WI38 (cell line): ENCODE data around the gene COL6A2.

Source experiments
- H3K4me3 ChIP-seq: 2 replicates; pipeline ENCODE4 v1.5.1; 2011; ENCODE audit warnings: low read depth, mild to moderate bottlenecking, control low read depth, low read length
- TF ChIP-seq, protein P1 (sequence below): IDR thresholded peaks from 2 replicates; pipeline ENCODE4 v1.5.1; 2012; ENCODE audit warnings: low read depth, mild to moderate bottlenecking, control low read depth, low read length

The COL6A2 gene

GRCh38 chr21:46065215-46065913, 32.5 kb upstream of the COL6A2 start:
- peak overlapping the region; percentile 1; the same call in 1 of the 2 replicates for H3K4me3 ChIP-seq
- TF ChIP-seq, protein P1, sequence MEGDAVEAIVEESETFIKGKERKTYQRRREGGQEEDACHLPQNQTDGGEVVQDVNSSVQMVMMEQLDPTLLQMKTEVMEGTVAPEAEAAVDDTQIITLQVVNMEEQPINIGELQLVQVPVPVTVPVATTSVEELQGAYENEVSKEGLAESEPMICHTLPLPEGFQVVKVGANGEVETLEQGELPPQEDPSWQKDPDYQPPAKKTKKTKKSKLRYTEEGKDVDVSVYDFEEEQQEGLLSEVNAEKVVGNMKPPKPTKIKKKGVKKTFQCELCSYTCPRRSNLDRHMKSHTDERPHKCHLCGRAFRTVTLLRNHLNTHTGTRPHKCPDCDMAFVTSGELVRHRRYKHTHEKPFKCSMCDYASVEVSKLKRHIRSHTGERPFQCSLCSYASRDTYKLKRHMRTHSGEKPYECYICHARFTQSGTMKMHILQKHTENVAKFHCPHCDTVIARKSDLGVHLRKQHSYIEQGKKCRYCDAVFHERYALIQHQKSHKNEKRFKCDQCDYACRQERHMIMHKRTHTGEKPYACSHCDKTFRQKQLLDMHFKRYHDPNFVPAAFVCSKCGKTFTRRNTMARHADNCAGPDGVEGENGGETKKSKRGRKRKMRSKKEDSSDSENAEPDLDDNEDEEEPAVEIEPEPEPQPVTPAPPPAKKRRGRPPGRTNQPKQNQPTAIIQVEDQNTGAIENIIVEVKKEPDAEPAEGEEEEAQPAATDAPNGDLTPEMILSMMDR = no peak

DNA sequence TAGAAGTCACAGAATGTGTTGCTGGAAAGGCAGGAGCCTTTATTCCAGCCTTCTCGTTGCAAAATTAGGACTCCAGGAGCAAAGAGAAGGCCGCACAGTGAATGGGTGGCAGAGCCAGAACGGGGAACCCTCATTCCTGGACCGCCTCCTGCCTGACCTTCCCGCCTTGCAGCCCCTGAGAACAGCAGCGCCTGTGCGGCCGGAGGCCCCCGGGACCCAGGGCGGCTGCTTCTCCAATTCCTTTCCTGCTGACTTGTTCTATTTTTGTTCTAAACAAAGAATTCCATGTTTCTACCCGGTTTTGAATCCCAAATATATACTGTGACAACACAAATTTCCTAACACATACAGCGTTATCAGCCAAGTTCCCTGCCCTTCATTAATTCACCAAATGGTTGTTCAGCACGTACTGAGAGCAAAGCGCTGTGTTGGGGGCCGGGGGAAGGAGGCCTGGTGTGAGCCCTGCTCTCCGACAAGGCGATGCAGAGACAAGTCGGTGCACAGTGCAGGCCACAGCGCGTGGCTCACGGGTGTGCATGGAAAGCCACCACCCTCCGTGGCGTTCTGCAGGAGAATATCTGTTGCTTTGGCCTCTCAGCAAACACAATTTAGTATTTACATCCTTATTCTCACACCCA, 31.9 kb upstream of the COL6A2 start:
- TF ChIP-seq, protein P1 = no peak
- peak overlapping the region; percentile 1; the same call in 1 of the 2 replicates for H3K4me3 ChIP-seq

DNA sequence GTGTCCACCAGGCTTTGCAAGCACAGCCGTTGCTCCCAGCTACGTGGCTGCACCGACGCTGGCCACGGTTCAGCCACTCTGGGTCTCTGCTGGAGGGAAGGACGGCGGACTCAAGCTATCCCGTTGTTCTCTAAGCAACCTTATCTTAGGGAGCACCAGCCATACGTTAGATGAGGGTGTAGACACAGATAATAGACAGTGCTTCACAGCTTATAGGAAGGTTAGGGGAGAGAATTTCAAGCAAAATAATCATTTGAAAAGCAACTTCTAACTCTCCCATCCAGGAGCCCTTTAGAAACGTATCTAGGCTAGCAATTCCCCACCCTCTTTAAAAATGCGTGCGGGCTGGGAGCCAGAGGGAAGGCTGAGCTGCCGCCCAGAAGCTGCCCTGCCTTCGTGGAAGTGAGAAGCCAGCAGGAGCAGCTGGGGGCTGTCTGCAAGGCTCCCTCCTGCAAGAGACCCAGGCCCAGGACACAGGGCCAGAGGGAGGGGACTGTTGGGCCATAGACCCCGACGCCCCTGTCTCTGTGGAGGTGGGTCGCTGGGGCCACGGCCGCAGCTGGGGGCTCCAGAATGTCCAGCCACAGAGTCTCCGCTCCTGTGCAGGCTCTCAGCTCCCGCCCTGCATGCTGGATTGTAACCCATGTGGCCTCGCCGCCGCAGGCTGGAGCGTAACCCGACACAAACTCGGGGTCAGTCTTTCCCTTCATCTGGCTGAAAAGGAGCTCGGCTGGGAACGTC, 31.2 kb upstream of the COL6A2 start:
- H3K4me3 ChIP-seq = no peak overlapping the region
- TF ChIP-seq, protein P1 = no peak

- no peak overlapping the region for H3K4me3 ChIP-seq
- TF ChIP-seq, protein P1 = no peak
These were observed 30.3 kb upstream of the COL6A2 start for GRCh38 chr21:46067505-46068201.

GRCh38 chr21:46068516-46069079, 29.3 kb upstream of the COL6A2 start:
- H3K4me3 ChIP-seq = no peak overlapping the region
- TF ChIP-seq, protein P1 = no peak

DNA sequence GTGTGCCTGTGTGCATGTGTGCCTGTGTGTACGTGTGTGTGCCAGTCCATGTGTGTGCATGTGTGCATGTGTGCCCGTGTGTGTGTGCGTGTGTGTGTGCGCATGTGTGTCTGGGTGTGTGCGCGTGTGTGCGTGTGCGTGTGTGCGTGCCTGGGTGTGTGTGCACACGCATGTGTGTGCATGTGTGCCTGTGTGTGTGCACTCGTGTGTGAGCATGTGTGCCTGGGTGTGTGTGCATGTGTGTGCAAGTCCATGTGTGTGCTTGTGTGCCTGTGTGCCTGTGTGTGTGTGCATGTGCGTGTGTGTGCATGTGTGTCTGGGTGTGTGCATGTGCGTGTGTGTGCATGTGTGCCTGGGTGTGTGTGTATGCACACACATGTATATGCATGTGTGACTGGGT, 28.7 kb upstream of the COL6A2 start:
- TF ChIP-seq, protein P1 = no peak
- no peak overlapping the region for H3K4me3 ChIP-seq
